GM23248 (cell line): Measurements from ENCODE around the gene NEK11.

Experiments used
- EZH2 ChIP-seq: fragments of 200-600 bp; sonication (generic); IDR thresholded peaks from 2 replicates; pipeline ENCODE4 v1.6.1; 2018; ENCODE audit warnings: antibody characterized with exemption, mild to moderate bottlenecking; ENCODE audit not compliant: insufficient read depth, poor library complexity, severe bottlenecking
- EZH2phosphoT487 ChIP-seq: fragments of 200-600 bp; sonication (generic); IDR thresholded peaks from 2 replicates; pipeline ENCODE4 v1.6.1; 2018; ENCODE audit warnings: antibody characterized with exemption, moderate library complexity, mild to moderate bottlenecking, low read depth; ENCODE audit not compliant: insufficient read depth

- TF ChIP-seq EZH2: no peak
- no peak for TF ChIP-seq EZH2phosphoT487
Observed at GRCh38 chr3:131374741-131375140, 348.1 kb downstream of the NEK11 start.
